ENCODE data around the gene PLCG2.

The PLCG2 gene

DNA sequence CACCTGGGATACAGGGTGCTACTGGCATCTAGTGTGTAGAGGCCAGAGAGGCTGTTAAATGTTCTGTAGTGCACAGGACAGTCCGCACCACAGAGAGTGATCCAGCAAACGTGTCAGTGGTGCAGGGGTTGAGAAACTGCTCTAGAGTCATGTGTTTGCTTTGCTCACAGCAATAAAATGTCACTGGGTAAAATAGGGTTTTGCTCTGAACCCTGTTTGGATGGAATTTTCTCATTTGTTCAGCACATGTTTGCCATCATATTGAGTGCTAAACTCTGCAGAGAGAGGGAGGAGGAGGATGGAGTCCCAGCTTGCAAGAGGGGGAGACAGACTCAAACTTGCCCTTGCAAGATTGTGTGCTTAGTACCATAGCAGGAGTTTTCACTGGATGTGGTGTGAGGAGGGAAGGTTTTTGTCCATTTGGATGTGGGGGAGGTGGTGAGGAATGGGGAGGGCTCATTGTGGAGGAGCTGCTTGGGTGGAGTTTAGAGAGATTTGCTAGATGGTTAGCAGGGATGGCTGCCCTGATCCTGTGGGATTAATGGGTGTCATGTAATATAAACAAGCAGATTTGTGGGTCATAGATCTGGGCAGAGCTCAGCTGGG is 11.8 kb downstream of the PLCG2 start:
- no peak for TF ChIP-seq ZFX (IDR thresholded peaks at IDR 0.05; ENCODE audit: borderline replicate concordance)
- TF ChIP-seq CTCF (IDR thresholded peaks at IDR 0.05): no peak
- H3K27ac ChIP-seq: no peak overlapping the region

GRCh38 chr16:81792828-81793227 is 13.7 kb downstream of the PLCG2 start:
- no peak overlapping the region for H3K27ac ChIP-seq
- no peak for TF ChIP-seq CTCF (IDR thresholded peaks at IDR 0.05)
- TF ChIP-seq ZFX (IDR thresholded peaks at IDR 0.05; ENCODE audit: borderline replicate concordance): no peak

DNA sequence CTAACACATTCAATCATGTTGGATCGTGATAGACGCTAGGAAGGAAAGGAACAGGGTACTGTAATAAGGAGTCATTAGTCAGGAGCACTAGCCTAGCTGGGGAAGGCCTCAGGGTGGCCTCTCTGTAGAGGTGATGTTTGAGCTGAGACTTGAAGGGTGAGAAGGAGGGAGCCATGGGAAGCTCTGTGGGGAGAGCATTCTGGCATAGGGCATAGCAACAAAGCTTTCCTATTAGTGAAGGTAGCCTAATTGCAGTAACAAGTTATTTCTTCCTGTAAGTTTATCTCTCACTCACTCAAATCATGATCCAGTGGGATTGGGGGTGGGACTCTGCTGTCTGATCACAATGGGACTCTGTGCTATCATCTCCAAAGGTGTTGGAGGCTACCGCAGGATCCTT is 16.1 kb downstream of the PLCG2 start:
- no peak overlapping the region for H3K27ac ChIP-seq
- no peak for TF ChIP-seq ZFX (IDR thresholded peaks at IDR 0.05; ENCODE audit: borderline replicate concordance)
- no peak for TF ChIP-seq CTCF (IDR thresholded peaks at IDR 0.05)

- H3K27ac ChIP-seq: no peak overlapping the region
- TF ChIP-seq CTCF (IDR thresholded peaks at IDR 0.05): no peak
- TF ChIP-seq ZFX (IDR thresholded peaks at IDR 0.05; ENCODE audit: borderline replicate concordance): no peak
Observed at GRCh38 chr16:81796035-81796434, 16.9 kb downstream of the PLCG2 start.

DNA sequence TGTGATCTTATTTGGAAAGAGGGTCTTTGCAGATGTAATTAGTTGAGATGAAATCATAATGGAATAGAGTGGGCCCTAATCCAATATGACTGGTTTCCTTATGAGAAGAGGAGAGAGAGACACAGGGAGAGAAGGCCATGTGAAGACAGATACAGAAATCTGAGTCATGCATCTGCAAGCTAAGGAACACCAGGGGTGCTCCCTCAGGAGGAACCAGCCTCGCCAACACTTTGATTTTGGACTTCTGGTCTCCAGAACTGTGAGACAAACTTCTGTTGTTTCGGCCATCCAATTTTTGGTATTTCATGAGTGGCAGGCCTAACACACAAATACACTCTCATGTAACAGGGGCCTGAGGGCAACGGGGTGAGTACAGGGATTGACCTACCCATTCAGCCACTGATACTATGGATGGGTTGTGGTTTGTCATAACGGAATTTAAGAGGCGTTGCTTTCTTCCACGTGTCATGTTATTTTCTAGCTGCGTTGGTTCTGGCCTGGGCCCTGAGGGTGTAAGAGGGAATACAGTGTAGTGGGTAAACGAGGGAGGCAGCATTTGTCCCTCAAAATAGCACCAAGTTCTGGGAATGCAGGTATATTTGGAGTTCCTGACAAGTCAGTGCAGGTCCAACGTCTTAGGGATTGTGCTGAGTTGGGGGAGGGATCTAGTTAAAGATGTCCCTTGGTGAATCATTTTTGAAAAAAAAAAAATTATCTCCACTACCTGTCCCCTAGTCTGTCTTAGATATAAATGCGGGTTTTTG is 17.7 kb downstream of the PLCG2 start:
- H3K27ac ChIP-seq: no peak overlapping the region
- TF ChIP-seq CTCF (IDR thresholded peaks at IDR 0.05): no peak
- no peak for TF ChIP-seq ZFX (IDR thresholded peaks at IDR 0.05; ENCODE audit: borderline replicate concordance)

DNA sequence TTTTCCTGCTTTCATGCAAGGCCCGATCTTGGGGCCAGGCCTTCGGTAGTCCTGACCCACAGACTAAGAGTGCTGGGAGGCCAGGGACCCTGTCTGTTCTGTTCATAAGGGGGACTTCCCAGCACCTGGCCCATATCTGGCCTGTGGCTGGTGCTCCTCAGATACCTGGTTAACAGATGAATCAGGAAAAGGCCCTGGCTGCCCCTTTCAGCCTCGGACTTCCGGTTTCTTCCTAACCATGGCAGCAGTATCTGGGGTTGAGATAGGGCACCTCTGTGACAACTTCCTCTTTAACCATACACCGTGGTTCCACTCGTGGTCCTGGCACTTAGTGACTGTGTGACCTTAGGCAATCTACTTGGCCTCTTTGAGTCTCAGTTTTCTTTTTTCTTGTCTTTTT is 18.4 kb downstream of the PLCG2 start:
- TF ChIP-seq ZFX (IDR thresholded peaks at IDR 0.05; ENCODE audit: borderline replicate concordance): no peak
- no peak for TF ChIP-seq CTCF (IDR thresholded peaks at IDR 0.05)
- H3K27ac ChIP-seq: no peak overlapping the region
